NB4 (cell line): ENCODE measurements around the gene CTBP2.

Experiments
- MYC ChIP-seq: IDR thresholded peaks from 2 replicates; pipeline ENCODE4 v1.6.1; 2011; ENCODE audit warnings: low read depth, low read length
- POLR2A ChIP-seq: IDR thresholded peaks from 2 replicates; pipeline ENCODE4 v1.6.1; 2011; ENCODE audit warnings: mild to moderate bottlenecking; ENCODE audit not compliant: insufficient read length; ENCODE audit errors: extremely low read depth
- TF ChIP-seq, protein P1 (sequence below): IDR thresholded peaks from one replicate; pipeline ENCODE4 v1.5.1; 2012; ENCODE audit warnings: low read depth, low read length
- TF ChIP-seq, protein P2 (sequence below): IDR thresholded peaks from 2 replicates; pipeline ENCODE4 v1.6.1; 2011; ENCODE audit warnings: low read depth, low read length

DNA sequence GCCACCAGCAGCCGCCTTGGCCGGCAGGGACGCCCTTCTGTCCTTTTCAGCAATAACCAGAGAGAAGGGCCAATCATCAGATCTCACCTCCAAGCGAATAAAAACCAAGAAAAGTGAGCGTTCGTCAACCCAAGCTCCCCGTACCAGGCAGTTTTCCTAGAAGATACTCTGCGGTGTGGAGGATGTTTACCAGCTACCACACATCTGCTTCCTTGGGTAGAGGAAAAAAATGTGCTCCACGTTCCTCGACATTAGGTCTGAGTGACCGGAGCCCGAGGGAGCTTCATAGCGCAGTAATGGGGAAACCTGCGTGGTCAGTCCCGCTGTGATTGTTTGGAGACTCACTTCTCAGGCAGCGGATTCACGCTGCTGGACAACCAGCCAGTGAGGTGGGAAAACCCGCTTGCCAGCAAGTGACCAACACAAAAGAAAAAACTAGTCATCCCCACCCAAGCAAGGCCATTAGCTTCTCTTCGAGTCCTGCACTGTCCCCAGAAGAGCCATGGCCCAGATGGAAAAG, 145.5 kb downstream of the CTBP2 start:
- TF ChIP-seq, protein P1, sequence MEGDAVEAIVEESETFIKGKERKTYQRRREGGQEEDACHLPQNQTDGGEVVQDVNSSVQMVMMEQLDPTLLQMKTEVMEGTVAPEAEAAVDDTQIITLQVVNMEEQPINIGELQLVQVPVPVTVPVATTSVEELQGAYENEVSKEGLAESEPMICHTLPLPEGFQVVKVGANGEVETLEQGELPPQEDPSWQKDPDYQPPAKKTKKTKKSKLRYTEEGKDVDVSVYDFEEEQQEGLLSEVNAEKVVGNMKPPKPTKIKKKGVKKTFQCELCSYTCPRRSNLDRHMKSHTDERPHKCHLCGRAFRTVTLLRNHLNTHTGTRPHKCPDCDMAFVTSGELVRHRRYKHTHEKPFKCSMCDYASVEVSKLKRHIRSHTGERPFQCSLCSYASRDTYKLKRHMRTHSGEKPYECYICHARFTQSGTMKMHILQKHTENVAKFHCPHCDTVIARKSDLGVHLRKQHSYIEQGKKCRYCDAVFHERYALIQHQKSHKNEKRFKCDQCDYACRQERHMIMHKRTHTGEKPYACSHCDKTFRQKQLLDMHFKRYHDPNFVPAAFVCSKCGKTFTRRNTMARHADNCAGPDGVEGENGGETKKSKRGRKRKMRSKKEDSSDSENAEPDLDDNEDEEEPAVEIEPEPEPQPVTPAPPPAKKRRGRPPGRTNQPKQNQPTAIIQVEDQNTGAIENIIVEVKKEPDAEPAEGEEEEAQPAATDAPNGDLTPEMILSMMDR, result no peak
- TF ChIP-seq POLR2A (no peak), MYC (no peak)
- TF ChIP-seq, protein P2, sequence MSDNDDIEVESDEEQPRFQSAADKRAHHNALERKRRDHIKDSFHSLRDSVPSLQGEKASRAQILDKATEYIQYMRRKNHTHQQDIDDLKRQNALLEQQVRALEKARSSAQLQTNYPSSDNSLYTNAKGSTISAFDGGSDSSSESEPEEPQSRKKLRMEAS, result no peak
